Activated T-helper 1 cell treated with anti-CD3 and anti-CD28 coated beads, Interleukin-12 subunit alpha, Interleukin-12 subunit beta, Interleukin-2, Interleukin-4 antibody, amounts not matched to agents 30 ng/mL and 10 ng/mL and 1 ng/mL, durations not matched to agents 14 hours and 24 hours and 36 hours (primary cell): Measurements from ENCODE around the gene GON4L. TPM values are rescaled to one million over a fixed set of nuclear protein-coding genes. Genes with fewer than 3 reads are reported as not detected.
"Not testable (repeated sequence)": the region's sequence is repeated elsewhere in the genome, so short reads cannot be mapped to it uniquely, and the experiment has no call there.

Experiments
- DNase-seq: peaks from one replicate; pipeline ENCODE4 v3.0.0; 2021; ENCODE audit warnings: low spot score
- H3K27ac Mint-ChIP-seq: one replicate; pipeline ENCODE4 v1.8.0; 2021; ENCODE audit warnings: mild to moderate bottlenecking, mixed read lengths
- H3K27me3 Mint-ChIP-seq: one replicate; pipeline ENCODE4 v1.8.0; 2022; ENCODE audit warnings: mild to moderate bottlenecking, moderate library complexity, mixed read lengths; ENCODE audit not compliant: insufficient read depth
- H3K36me3 Mint-ChIP-seq: one replicate; pipeline ENCODE4 v1.8.0; 2021; ENCODE audit warnings: low read depth, mixed read lengths
- H3K4me1 Mint-ChIP-seq: one replicate; pipeline ENCODE4 v1.8.0; 2021; ENCODE audit warnings: low read depth, mixed read lengths
- H3K4me3 Mint-ChIP-seq: one replicate; pipeline ENCODE4 v1.8.0; 2021; ENCODE audit warnings: mild to moderate bottlenecking, moderate library complexity, mixed read lengths
- H3K9me3 Mint-ChIP-seq: one replicate; pipeline ENCODE4 v1.8.0; 2021; ENCODE audit warnings: mixed read lengths
- intact Hi-C: fragments of 100-400 bp; cut with micrococcal nuclease; formaldehyde crosslinking; loops from one replicate; pipeline ENCODE4 v1.15.1; 2024
- total RNA-seq: library from RNA; stranded (reverse); gene quantifications from 2 replicates; pipeline ENCODE4 v1.2.3, GENCODE V29; 2022

Gene GON4L
- total RNA-seq, 1 donor from 2014 or later = 70.0 TPM

DNA sequence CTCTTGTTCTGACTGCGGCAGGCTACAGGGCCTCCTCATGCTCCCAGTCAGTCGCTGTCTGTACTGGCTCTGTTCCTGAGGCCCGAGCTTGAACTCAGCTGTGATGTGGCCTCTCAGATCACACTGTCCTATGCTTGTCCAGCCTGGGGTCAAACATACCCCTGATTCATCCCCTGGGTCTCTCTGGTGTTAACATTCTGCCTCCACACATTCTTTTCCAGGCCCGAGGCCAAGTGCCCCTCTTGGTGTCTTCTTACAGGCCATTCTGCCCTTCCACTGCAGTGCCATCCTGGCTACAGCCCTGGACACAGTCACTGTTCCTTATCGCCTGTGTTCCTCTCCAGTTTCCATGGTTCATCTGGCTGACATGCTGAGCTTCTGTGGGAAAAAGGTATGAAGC lies 108.9 kb downstream of the GON4L start:
- peaks cover 12% of the 10 kb centered on the region for H3K4me1 Mint-ChIP-seq
- intact Hi-C loops = loop anchor here (5.0 to 10.0 kb wide), 3 partner anchors 167 to 576 kb away; partner anchors contain the start of genes ASH1L, KRTCAP2, RIT1 and TRIM46
- peaks cover 17% of the 10 kb centered on the region for H3K36me3 Mint-ChIP-seq
- H3K4me3 Mint-ChIP-seq = peak overlapping the region; percentile 37
- DNase-seq, H3K9me3 Mint-ChIP-seq, H3K27me3 Mint-ChIP-seq, H3K27ac Mint-ChIP-seq: not testable (repeated sequence)

DNA sequence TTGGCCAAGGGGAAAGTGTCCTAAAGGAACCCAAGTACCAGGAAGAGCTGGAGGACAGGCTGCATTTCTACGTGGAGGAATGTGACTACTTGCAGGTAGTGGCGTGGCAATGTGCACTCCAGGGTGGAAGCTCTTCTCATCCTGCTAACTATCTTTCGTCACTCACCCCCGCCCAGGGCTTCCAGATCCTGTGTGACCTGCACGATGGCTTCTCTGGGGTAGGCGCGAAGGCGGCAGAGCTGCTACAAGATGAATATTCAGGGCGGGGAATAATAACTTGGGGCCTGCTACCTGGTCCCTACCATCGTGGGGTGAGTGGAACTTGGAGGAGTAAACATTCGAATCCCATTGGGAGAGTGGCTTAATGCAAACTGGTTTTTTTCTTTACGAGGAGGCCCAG lies 109.4 kb downstream of the GON4L start:
- Mint-ChIP-seq H3K4me3 (peak overlapping the region; percentile 37), H3K4me1 (peaks cover 12% of the 10 kb centered on the region), H3K36me3 (peaks cover 16% of the 10 kb centered on the region)
- intact Hi-C loops = loop anchor here (5.0 to 10.0 kb wide), 3 partner anchors 167 to 575 kb away; partner anchors contain the start of genes ASH1L, KRTCAP2, RIT1 and TRIM46
- not testable (repeated sequence) for H3K27ac Mint-ChIP-seq, DNase-seq, H3K27me3 Mint-ChIP-seq, H3K9me3 Mint-ChIP-seq

DNA sequence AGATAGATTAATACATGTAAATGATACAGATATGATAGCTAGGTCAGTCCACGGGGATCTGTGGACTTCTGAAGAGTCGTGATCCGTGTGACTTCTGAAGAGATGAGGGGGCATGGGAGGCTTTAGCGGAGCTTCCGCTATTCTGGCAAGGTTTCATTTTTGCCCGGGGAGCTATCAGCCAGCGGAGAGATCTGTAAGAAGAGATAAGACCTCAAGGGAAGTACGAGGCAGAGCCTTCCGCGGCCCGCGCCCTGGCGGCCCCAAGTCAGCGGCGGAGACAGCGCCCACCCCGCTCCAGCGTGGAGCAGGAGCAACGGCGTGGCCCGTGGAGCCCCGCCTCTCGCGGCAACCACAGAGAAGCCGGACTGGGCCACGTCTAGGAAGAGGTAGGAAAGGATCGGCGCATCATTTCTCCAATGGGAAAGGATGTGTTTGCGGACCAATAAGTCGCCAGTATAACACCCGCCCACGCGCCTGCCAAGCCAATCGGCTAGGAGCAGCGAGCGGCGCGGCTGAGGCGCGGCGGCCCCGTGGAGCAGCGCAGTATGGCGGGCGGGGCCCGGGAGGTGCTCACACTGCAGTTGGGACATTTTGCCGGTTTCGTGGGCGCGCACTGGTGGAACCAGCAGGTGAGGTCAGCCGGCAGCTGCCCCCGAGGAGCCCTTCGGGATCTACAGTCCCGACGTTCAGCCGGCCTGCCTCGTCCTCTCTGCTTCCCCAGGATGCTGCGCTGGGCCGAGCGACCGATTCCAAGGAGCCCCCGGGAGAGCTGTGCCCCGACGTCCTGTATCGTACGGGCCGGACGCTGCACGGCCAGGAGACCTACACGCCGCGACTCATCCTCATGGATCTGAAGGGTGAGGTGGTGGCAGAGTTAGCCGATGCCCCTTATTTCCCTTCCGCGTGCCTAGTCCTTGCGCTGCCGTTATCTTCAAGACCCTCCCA lies 111.5 kb downstream of the GON4L start:
- Mint-ChIP-seq H3K4me3 (peak overlapping the region; percentile 99), H3K27ac (peak overlapping the region; percentile 95), H3K36me3 (peaks cover 12% of the 10 kb centered on the region), H3K4me1 (peaks cover 12% of the 10 kb centered on the region)
- intact Hi-C loops = loop anchor here (1.0 to 10.0 kb wide), 7 partner anchors 57 to 573 kb away; partner anchors contain the start of genes ARHGEF2, ASH1L, DAP3 and KRTCAP2
- H3K9me3 Mint-ChIP-seq, H3K27me3 Mint-ChIP-seq: not testable (repeated sequence)
- peak; percentile 92 for DNase-seq

DNA sequence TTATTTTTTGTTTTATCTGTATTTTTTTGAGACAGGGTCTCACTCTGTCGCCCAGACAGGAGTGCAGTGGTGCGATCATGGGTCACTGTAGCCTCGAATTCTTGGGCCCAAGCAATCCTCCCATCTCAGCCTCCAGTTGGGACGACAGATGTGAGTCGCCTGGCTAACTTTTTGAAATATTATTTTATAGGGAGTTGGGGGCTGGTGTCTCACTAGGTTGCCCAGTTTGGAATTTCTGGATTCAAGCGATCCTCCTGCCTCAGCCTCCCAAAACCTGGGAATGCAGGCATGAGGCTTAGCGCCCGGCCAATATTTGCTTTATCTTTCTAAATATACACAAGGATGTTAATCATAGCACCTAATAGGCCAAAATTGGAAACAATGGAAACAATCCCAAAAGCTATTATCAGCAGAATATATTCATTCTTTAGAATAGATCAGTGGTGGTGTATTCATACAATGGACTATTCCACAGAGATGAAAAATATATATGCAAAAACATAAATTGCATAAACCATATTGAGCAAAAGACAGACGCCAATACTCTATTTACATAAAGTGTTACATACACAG lies 112.2 kb downstream of the GON4L start:
- no peak for DNase-seq
- no peaks in the 10 kb centered on the region for H3K9me3 Mint-ChIP-seq
- H3K27me3 Mint-ChIP-seq = no peaks in the 10 kb centered on the region
- peak overlapping the region; percentile 95 for H3K27ac Mint-ChIP-seq
- peaks cover 12% of the 10 kb centered on the region for H3K4me1 Mint-ChIP-seq
- peak overlapping the region; percentile 99 for H3K4me3 Mint-ChIP-seq
- intact Hi-C loops = loop anchor here (1.0 to 10.0 kb wide), 7 partner anchors 56 to 572 kb away; partner anchors contain the start of genes ARHGEF2, ASH1L, DAP3 and KRTCAP2
- peaks cover 12% of the 10 kb centered on the region for H3K36me3 Mint-ChIP-seq

DNA sequence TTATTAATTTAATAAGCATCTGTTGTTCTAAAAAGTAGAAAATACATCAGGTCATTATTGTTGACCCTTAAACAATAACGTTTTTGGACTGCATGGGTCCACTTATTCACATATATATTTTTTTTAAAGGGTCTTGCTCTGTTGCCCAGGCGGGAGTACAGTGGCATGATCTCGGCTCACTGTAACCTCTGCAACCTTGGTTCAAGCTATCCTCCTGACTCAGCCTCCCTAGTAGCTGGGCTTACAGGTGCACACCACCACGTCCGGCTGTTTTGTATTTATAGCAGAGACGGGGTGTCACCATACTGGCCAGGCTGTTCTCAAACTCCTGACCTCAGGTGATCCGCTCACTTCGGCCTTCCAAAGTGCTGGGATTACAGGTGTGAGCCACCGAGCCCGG lies 115.1 kb downstream of the GON4L start:
- no peak for DNase-seq
- peaks cover 10% of the 10 kb centered on the region for H3K36me3 Mint-ChIP-seq
- H3K4me3 Mint-ChIP-seq = no peak overlapping the region
- intact Hi-C loops = loop anchor here (10.0 kb wide), 1 partner anchor 173 kb away; the partner anchor contains the start of gene RIT1
- peaks cover 7% of the 10 kb centered on the region for H3K4me1 Mint-ChIP-seq
- H3K27ac Mint-ChIP-seq = no peak overlapping the region
- no peaks in the 10 kb centered on the region for H3K9me3 Mint-ChIP-seq
- H3K27me3 Mint-ChIP-seq = no peaks in the 10 kb centered on the region

DNA sequence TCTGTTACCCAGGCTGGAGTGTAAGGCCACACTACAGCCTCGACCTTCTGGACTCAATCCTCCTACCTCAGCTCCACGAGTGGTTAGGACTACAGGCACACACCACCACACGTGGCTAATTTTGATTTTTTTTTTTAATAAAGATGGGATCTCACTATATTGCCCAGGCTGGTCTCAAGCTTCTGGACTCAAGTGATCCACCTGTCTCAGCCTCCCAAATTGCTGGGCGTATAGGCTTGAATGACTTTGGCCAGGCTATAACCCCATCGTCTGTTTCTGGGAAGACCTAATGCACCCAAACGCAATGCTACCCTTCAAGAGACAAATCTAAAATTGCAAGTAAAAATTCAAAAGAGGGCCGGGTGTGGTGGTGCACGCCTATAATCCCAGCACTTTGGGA lies 116.0 kb downstream of the GON4L start:
- peaks cover 7% of the 10 kb centered on the region for H3K4me1 Mint-ChIP-seq
- DNase-seq = no peak
- no peaks in the 10 kb centered on the region for H3K9me3 Mint-ChIP-seq
- no peak overlapping the region for H3K27ac Mint-ChIP-seq
- peaks cover 18% of the 10 kb centered on the region for H3K36me3 Mint-ChIP-seq
- no peaks in the 10 kb centered on the region for H3K27me3 Mint-ChIP-seq
- intact Hi-C loops = loop anchor here (10.0 kb wide), 1 partner anchor 174 kb away; the partner anchor contains the start of gene RIT1
- H3K4me3 Mint-ChIP-seq = no peak overlapping the region

DNA sequence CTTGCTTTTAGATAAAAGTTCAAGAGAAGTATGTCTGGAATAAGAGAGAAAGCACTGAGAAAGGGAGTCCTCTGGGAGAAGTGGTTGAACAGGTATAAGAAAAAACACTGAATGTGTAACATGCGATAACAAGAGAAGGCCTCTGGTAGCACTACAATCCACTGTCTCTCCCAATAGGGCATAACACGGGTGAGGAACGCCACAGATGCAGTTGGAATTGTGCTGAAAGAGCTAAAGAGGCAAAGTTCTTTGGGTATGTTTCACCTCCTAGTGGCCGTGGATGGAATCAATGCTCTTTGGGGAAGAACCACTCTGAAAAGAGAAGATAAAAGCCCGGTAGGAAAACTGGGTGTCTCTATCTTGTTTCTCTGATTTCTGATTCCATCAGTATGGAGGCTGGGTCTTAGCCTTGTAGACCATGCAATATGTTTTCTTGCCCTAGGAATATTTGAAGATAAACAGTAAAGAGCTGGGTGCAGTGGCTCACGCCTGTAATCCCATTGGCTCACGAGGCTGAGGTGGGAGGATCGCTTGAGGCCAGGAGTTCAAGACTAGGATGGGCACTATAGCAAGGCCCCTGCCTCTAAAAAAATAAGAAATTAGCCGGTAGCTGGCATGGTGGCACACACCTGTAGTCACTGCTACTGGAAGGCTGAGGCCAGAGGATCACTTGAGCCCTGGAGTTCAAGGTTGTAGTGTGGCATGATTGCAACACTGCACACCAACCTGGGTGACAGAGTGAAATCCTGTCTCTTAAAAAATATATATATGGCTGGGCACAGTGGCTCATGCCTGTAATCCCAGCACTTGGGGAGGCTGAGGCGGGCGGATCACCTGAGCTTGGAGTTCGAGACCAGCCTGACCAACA lies 127.7 kb downstream of the GON4L start:
- Mint-ChIP-seq H3K36me3 (peaks cover 19% of the 10 kb centered on the region), H3K9me3 (no peaks in the 10 kb centered on the region), H3K4me1 (peaks cover 6% of the 10 kb centered on the region), H3K27me3 (no peaks in the 10 kb centered on the region), H3K27ac (no peak overlapping the region), H3K4me3 (no peak overlapping the region)
- peak; percentile 14 for DNase-seq
- intact Hi-C loops = no loop called here

DNA sequence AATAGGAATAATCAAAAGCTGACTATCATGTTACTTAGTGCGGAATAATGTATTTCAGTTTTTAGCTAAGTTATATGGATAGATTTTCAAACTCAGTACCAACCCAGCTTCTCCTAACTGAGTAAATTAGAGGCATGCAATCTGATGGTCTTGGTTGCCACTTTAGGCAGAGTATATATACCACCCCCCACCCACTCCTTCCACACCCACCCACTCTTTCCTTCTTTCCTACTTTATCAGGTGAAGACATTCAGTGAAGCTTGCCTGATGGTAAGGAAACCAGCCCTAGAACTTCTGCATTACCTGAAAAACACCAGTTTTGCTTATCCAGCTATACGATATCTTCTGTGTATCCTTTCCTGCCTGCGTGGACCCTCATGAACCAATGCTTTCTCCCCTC lies 131.9 kb downstream of the GON4L start:
- intact Hi-C loops = no loop called here
- H3K9me3 Mint-ChIP-seq = no peaks in the 10 kb centered on the region
- H3K4me3 Mint-ChIP-seq = no peak overlapping the region
- H3K27ac Mint-ChIP-seq = no peak overlapping the region
- H3K36me3 Mint-ChIP-seq = peaks cover 3% of the 10 kb centered on the region
- peaks cover 6% of the 10 kb centered on the region for H3K4me1 Mint-ChIP-seq
- no peak for DNase-seq
- no peaks in the 10 kb centered on the region for H3K27me3 Mint-ChIP-seq

DNA sequence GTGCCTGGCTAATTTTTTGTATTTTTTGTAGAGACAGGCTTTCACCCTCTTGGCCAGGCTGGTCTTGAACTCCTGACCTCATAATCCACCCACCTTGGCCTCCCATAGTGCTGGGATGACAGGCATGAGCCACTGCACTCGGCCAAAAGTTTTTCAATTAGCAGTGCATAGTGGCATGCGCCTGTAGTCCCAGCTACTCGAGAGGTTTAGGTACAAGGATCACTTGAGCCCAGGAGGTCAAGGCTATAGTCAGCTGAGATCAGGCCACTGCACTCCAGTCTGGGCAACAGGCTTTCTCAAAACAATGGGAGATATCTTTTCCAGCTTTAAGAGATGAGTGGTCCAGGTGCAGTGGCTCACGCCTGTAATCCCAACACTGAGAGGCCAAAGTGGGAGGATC lies 137.3 kb downstream of the GON4L start:
- H3K4me1 Mint-ChIP-seq = peaks cover 17% of the 10 kb centered on the region
- no peak overlapping the region for H3K27ac Mint-ChIP-seq
- H3K36me3 Mint-ChIP-seq = peaks cover 14% of the 10 kb centered on the region
- intact Hi-C loops = no loop called here
- H3K27me3 Mint-ChIP-seq = no peaks in the 10 kb centered on the region
- no peak overlapping the region for H3K4me3 Mint-ChIP-seq
- DNase-seq = no peak
- no peaks in the 10 kb centered on the region for H3K9me3 Mint-ChIP-seq

DNA sequence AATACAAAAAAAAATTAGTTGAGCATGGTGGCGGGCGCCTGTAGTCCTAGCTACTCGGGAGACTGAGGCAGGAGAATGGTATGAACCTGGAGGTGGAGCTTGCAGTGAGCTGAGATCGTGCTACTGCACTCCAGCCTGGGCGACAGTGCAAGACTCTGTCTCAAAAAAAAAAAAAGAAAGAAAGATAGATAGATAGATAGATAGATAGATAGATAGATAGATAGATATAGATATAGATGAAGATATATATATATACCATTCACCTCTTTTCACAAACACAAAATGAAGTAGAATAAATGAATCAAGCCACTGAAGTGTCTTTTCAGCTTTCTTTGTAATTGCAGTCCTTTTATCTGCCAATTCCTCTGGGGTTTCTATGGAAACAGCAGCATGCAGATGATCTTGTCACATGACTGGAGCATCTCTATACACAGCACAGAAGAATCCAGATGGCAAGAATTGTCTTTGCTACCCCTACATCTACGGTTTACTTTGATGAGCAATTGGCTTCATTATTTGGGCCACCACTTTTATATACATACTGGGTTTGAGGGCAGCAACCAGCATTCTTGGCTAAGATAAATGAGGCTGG lies 138.4 kb downstream of the GON4L start:
- intact Hi-C loops, H3K4me3 Mint-ChIP-seq, H3K9me3 Mint-ChIP-seq, H3K27me3 Mint-ChIP-seq, DNase-seq, H3K27ac Mint-ChIP-seq: not testable (repeated sequence)
- H3K4me1 Mint-ChIP-seq = peaks cover 17% of the 10 kb centered on the region
- H3K36me3 Mint-ChIP-seq = peaks cover 18% of the 10 kb centered on the region

DNA sequence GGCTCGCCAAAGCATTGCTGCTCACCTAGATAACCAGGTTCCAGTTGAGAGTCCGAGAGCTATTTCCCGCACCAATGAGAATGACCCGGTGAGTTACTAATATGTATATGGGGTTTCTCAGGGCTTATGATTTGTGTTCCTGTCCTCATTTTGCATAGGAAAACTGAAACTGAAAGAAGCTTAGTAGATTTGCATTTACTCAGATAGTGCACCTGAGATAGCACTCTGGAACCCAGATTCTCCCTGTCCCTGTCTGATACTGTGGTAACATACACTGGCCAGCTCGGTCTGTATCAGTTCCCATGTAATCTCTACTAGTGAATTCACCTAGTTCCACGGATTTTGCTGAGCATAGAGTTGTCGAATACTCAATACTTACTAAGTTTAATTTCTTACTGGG lies 140.0 kb downstream of the GON4L start:
- H3K4me1 Mint-ChIP-seq = peaks cover 17% of the 10 kb centered on the region
- no peak overlapping the region for H3K4me3 Mint-ChIP-seq
- no peak overlapping the region for H3K27ac Mint-ChIP-seq
- DNase-seq = no peak
- H3K36me3 Mint-ChIP-seq = peaks cover 23% of the 10 kb centered on the region
- H3K27me3 Mint-ChIP-seq = no peaks in the 10 kb centered on the region
- H3K9me3 Mint-ChIP-seq = no peaks in the 10 kb centered on the region
- intact Hi-C loops = no loop called here

DNA sequence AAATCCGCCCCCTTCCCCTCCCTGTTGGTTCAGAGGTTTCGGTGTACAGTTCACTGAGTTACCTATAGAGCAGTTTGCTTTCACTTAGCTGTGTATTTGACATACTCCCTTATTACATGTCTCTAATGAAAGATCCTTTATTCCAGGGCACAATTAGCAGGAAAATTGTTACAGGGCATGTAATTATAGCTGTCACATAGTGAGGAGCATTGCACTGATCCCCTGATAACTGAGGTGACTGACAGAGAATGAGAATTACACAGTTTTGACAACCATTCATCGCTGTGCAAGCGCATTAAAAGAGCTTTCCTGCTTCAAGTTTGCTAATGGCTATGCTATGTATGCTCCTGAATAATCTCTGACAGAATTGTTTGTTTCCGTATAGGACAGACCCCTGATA lies 141.2 kb downstream of the GON4L start:
- H3K36me3 Mint-ChIP-seq = peaks cover 23% of the 10 kb centered on the region
- peaks cover 17% of the 10 kb centered on the region for H3K4me1 Mint-ChIP-seq
- intact Hi-C loops = no loop called here

More for the DNA sequence above, 141.2 kb downstream of the GON4L start:
- no peaks in the 10 kb centered on the region for H3K9me3 Mint-ChIP-seq
- peak overlapping the region; percentile 26 for H3K27ac Mint-ChIP-seq
- H3K27me3 Mint-ChIP-seq = no peaks in the 10 kb centered on the region
- DNase-seq = no peak
- no peak overlapping the region for H3K4me3 Mint-ChIP-seq
